ENCODE measurements around the gene TMEM80. TPM values are rescaled to one million over a fixed set of nuclear protein-coding genes. Genes with fewer than 3 reads are reported as not detected.

Gene TMEM80
- total and polyA plus RNA-seq, 2 donors (not counting 3 experiments of a cell fraction or from before 2014, with no cell fraction given): 21.2 to 26.6 TPM

GRCh38 chr11:697811-698311 lies 2.2 kb downstream of the TMEM80 start:
- DNase-seq (ENCODE audit: low read depth, low spot score): no peak
- no TSS peak for BruUV-seq (replicated peaks)
- peaks cover 13% of the 10 kb centered on the region for H3K4me1 ChIP-seq (ENCODE audit: control insufficient read depth, extremely low read depth, insufficient read depth, low read length)
- H2AFZ ChIP-seq (ENCODE audit: low read depth, low read length): no peak overlapping the region
- dilution Hi-C loops (cut with MboI; ENCODE audit: extremely low pct_ligation_motif_present, low sequenced_read_pairs) (no loop called here), intact Hi-C loops (cut with micrococcal nuclease) (loop anchor here (5.0 kb wide), 1 partner anchor 161 kb away; the partner anchor contains the start of genes HRAS and LRRC56)
- H4K20me1 ChIP-seq (replicated peaks; ENCODE audit: control insufficient read depth, extremely low read depth, insufficient read depth, low read length): no peaks in the 10 kb centered on the region
- H3K27ac ChIP-seq (ENCODE audit: insufficient read depth, low read depth, low read length): no peak overlapping the region
- ChIA-PET POLR2A (interaction anchor here (0.6 to 0.7 kb wide), 3 partner anchors 23 to 121 kb away, joined by 3 to 7 read pairs (median 5); partner anchors contain the start of gene PNPLA2), CTCF (interaction anchor here (4.0 to 4.2 kb wide), 2 partner anchors 25 to 29 kb away, joined by 26 to 36 read pairs; no protein-coding TSS in a partner anchor)
- H3K4me2 ChIP-seq (ENCODE audit: insufficient read depth, low read length): no peak overlapping the region
- no peaks in the 10 kb centered on the region for H3K36me3 ChIP-seq (ENCODE audit: control insufficient read depth in 2 of 2, extremely low read depth in 1 of 2, insufficient read depth in 2 of 2, low read length in 2 of 2)
- H3K27me3 ChIP-seq (ENCODE audit: control insufficient read depth in 2 of 2, insufficient read depth in 2 of 2, low read length in 2 of 2): no peaks in the 10 kb centered on the region
- H3K4me3 ChIP-seq (replicated peaks in 1 of 3; ENCODE audit: insufficient read depth in 1 of 3, low read depth in 1 of 3, low read length in 3 of 3): no peak overlapping the region
- TF ChIP-seq POLR2A (IDR thresholded peaks at IDR 0.05; ENCODE audit: low read depth, low read length) (no peak), POLR2AphosphoS5 (IDR thresholded peaks at IDR 0.05; ENCODE audit: insufficient read depth, low read depth, low read length) (no peak), MYC (IDR thresholded peaks at IDR 0.05; ENCODE audit: low read depth, low read length) (no peak), FOS (IDR thresholded peaks at IDR 0.05; ENCODE audit: borderline replicate concordance, insufficient read depth, low read length) (no peak), EZH2 (IDR thresholded peaks at IDR 0.05; ENCODE audit: borderline replicate concordance, low read depth, low read length, severe bottlenecking) (no peak), JUN (IDR thresholded peaks at IDR 0.05; ENCODE audit: borderline replicate concordance, insufficient read depth, insufficient read length, low read depth) (no peak), GATA2 (IDR thresholded peaks at IDR 0.05; ENCODE audit: insufficient read depth, insufficient read length, low read depth, low read length) (no peak)
- TF ChIP-seq, protein P1, sequence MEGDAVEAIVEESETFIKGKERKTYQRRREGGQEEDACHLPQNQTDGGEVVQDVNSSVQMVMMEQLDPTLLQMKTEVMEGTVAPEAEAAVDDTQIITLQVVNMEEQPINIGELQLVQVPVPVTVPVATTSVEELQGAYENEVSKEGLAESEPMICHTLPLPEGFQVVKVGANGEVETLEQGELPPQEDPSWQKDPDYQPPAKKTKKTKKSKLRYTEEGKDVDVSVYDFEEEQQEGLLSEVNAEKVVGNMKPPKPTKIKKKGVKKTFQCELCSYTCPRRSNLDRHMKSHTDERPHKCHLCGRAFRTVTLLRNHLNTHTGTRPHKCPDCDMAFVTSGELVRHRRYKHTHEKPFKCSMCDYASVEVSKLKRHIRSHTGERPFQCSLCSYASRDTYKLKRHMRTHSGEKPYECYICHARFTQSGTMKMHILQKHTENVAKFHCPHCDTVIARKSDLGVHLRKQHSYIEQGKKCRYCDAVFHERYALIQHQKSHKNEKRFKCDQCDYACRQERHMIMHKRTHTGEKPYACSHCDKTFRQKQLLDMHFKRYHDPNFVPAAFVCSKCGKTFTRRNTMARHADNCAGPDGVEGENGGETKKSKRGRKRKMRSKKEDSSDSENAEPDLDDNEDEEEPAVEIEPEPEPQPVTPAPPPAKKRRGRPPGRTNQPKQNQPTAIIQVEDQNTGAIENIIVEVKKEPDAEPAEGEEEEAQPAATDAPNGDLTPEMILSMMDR (IDR thresholded peaks at IDR 0.05; ENCODE audit: extremely low read depth in 1 of 2, insufficient read depth in 1 of 2, low read depth in 1 of 2, low read length in 2 of 2): no peak
- TF ChIP-seq, protein P2, sequence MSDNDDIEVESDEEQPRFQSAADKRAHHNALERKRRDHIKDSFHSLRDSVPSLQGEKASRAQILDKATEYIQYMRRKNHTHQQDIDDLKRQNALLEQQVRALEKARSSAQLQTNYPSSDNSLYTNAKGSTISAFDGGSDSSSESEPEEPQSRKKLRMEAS (IDR thresholded peaks at IDR 0.05; ENCODE audit: insufficient read depth, insufficient read length): no peak
- peaks cover 37% of the 10 kb centered on the region for H3K79me2 ChIP-seq (ENCODE audit: control insufficient read depth, insufficient read depth, low read length)
- H3K9me1 ChIP-seq (replicated peaks; ENCODE audit: control insufficient read depth, extremely low read depth, insufficient read depth, low read length): no peaks in the 10 kb centered on the region
- no peaks in the 10 kb centered on the region for H3K9me3 ChIP-seq (replicated peaks; ENCODE audit: control insufficient read depth, insufficient read depth, low read length)
- FAIRE-seq: no peak
- no peak overlapping the region for H3K9ac ChIP-seq (replicated peaks; ENCODE audit: extremely low read depth, insufficient read depth, low read length)

Measured in endothelial cell of umbilical vein (primary cell).